Neural progenitor cell (in vitro differentiated cells): ENCODE results near the gene DNAJC1. TPM values are rescaled to one million over a fixed set of nuclear protein-coding genes. Genes with fewer than 3 reads are reported as not detected.

Experiments
- DNase-seq: peaks from one replicate; pipeline ENCODE4 v3.0.0-alpha.2; 2016; ENCODE audit warnings: low spot score
- H2AFZ ChIP-seq: fragments of 200-600 bp; sonication (generic); replicated peaks from 2 replicates; pipeline ENCODE4 v1.6.1; 2016; ENCODE audit warnings: antibody characterized with exemption
- H3F3A ChIP-seq: fragments of 200-600 bp; sonication (generic); 2 replicates; pipeline ENCODE4 v1.6.1; 2016; ENCODE audit warnings: antibody characterized with exemption, low read depth
- H3K27ac ChIP-seq: fragments of 200-600 bp; sonication (generic); 2 replicates; pipeline ENCODE4 v1.5.1; 2016; ENCODE audit warnings: mild to moderate bottlenecking
- H3K27me3 ChIP-seq: fragments of 200-600 bp; sonication (generic); 2 replicates; pipeline ENCODE4 v1.6.1; 2016; ENCODE audit warnings: mild to moderate bottlenecking, moderate library complexity
- H3K36me3 ChIP-seq: fragments of 200-600 bp; sonication (generic); 2 replicates; pipeline ENCODE4 v1.5.1; 2016
- H3K4me1 ChIP-seq: fragments of 200-600 bp; sonication (generic); 2 replicates; pipeline ENCODE4 v1.6.1; 2016; ENCODE audit warnings: mixed run types
- H3K4me2 ChIP-seq: fragments of 200-600 bp; sonication (generic); 2 replicates; pipeline ENCODE4 v1.6.1; 2016
- H3K4me3 ChIP-seq: fragments of 200-600 bp; sonication (generic); 2 replicates; pipeline ENCODE4 v1.5.1; 2016
- H3K79me2 ChIP-seq: fragments of 200-600 bp; sonication (generic); 2 replicates; pipeline ENCODE4 v1.6.1; 2016; ENCODE audit warnings: low read depth
- H3K9ac ChIP-seq: fragments of 200-600 bp; sonication (generic); 2 replicates; pipeline ENCODE4 v1.6.1; 2016
- H3K9me3 ChIP-seq: fragments of 200-600 bp; sonication (generic); 2 replicates; pipeline ENCODE4 v1.5.1; 2016; ENCODE audit warnings: low read depth
- H4K20me1 ChIP-seq: fragments of 200-600 bp; sonication (generic); 2 replicates; pipeline ENCODE4 v1.6.1; 2016; ENCODE audit warnings: low read depth
- H3K27ac Mint-ChIP-seq: 3 replicates; pipeline ENCODE4 v1.8.0; 2021; ENCODE audit warnings: mixed read lengths
- H3K27me3 Mint-ChIP-seq: 2 replicates; pipeline ENCODE4 v1.8.0; 2022; ENCODE audit warnings: low read depth, mild to moderate bottlenecking, inconsistent platforms, moderate library complexity, mixed read lengths; ENCODE audit not compliant: insufficient read depth
- H3K36me3 Mint-ChIP-seq: 3 replicates; pipeline ENCODE4 v1.8.0; 2021; ENCODE audit warnings: mixed read lengths
- H3K4me1 Mint-ChIP-seq: 3 replicates; pipeline ENCODE4 v1.8.0; 2021; ENCODE audit warnings: mixed read lengths
- H3K4me3 Mint-ChIP-seq: 3 replicates; pipeline ENCODE4 v1.8.0; 2021; ENCODE audit warnings: mild to moderate bottlenecking, moderate library complexity, mixed read lengths
- H3K9me3 Mint-ChIP-seq: 3 replicates; pipeline ENCODE4 v1.8.0; 2020; ENCODE audit warnings: mixed read lengths
- CTCF ChIP-seq: fragments of 200-600 bp; sonication (generic); IDR thresholded peaks from 2 replicates; pipeline ENCODE4 v1.5.1; 2017; ENCODE audit warnings: antibody characterized with exemption, mild to moderate bottlenecking
- EZH2 ChIP-seq: fragments of 200-600 bp; sonication (generic); IDR thresholded peaks from 2 replicates; pipeline ENCODE4 v1.6.1; 2017; ENCODE audit warnings: antibody characterized with exemption, mild to moderate bottlenecking, moderate library complexity
- EZH2phosphoT487 ChIP-seq: fragments of 200-600 bp; sonication (generic); IDR thresholded peaks from 2 replicates; pipeline ENCODE4 v1.6.1; 2017; ENCODE audit warnings: antibody characterized with exemption
- total RNA-seq: library from RNA; depleted of rRNA; stranded (reverse); fragments of >200 nt; gene quantifications from 2 replicates; pipeline ENCODE4 v1.2.3, GENCODE V29; 2015; ENCODE audit warnings: low replicate concordance

Gene DNAJC1
- total RNA-seq, 1 donor from 2014 or later: 55.3 TPM

DNA sequence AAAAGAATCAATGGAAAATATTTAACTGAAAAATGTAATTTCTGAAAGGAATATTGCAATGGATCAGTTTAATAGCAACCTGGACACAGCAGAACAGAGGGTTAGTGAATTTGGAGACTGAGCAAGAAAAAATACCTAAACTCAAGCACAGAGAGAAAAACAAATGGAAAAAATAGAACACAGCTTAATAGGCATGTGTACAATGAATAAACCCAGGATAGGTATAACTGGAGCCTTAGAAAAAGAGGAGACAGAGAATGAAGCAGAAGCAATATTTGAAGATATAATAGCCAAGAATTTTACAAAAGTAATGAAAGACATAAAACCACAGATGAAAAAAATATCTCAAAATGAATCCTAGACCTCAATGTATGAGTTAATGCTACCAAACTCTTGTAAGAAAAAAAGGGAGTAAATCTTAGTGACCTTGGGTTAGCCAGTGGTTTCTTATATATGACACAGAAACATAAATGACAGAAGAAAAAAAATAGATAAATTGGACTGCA is 2.9 kb upstream of the DNAJC1 start:
- Mint-ChIP-seq H3K36me3 (no peaks in the 10 kb centered on the region), H3K27ac (no peak overlapping the region), H3K9me3 (peaks cover 12% of the 10 kb centered on the region), H3K27me3 (peaks cover 2% of the 10 kb centered on the region), H3K4me1 (peaks cover 15% of the 10 kb centered on the region), H3K4me3 (no peak overlapping the region)
- Histone ChIP-seq H3K4me1 (peaks cover 12% of the 10 kb centered on the region), H4K20me1 (peaks cover 6% of the 10 kb centered on the region), H3K79me2 (peaks cover 15% of the 10 kb centered on the region), H3K4me3 (no peak overlapping the region), H3K36me3 (no peaks in the 10 kb centered on the region), H3K9ac (no peak overlapping the region), H3K4me2 (no peak overlapping the region), H3K27ac (no peak overlapping the region), H3F3A (peaks cover 10% of the 10 kb centered on the region), H2AFZ (no peak overlapping the region), H3K9me3 (no peaks in the 10 kb centered on the region), H3K27me3 (peaks cover 3% of the 10 kb centered on the region)
- TF ChIP-seq CTCF: no peak
- no peak for TF ChIP-seq EZH2phosphoT487
- no peak for TF ChIP-seq EZH2
- no peak for DNase-seq

DNA sequence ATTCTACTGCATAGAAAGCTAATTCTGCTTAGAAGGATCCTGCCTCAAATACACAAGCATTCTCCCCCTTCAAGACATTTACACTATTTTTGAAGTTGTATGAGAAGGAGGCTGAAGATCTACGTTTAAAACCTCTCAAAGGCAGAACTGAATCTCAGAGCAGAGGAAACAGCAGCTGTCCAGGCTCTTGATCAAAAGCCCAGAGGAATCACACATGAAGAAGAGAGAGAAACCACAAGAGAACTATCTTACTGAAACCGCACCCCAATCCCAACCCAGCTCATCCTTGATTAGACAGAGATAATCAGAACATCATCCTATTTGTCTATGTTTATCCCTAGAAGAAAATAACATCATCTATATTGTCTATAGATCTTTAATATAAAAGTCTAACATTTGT is 2.2 kb upstream of the DNAJC1 start:
- DNase-seq: no peak
- no peak for TF ChIP-seq EZH2phosphoT487
- H3K4me1 ChIP-seq: peaks cover 12% of the 10 kb centered on the region
- peaks cover 3% of the 10 kb centered on the region for H3K27me3 ChIP-seq
- no peak overlapping the region for H3K4me2 ChIP-seq
- no peaks in the 10 kb centered on the region for H3K9me3 ChIP-seq
- H3K79me2 ChIP-seq: peaks cover 20% of the 10 kb centered on the region
- H3K27ac ChIP-seq: no peak overlapping the region
- no peaks in the 10 kb centered on the region for H3K36me3 ChIP-seq
- no peak overlapping the region for H3K4me3 ChIP-seq
- H3K9ac ChIP-seq: no peak overlapping the region
- peaks cover 6% of the 10 kb centered on the region for H4K20me1 ChIP-seq
- H3K36me3 Mint-ChIP-seq: no peaks in the 10 kb centered on the region
- H3K27me3 Mint-ChIP-seq: peaks cover 2% of the 10 kb centered on the region
- H3K9me3 Mint-ChIP-seq: peaks cover 12% of the 10 kb centered on the region
- peaks cover 21% of the 10 kb centered on the region for H3K4me1 Mint-ChIP-seq
- H3K27ac Mint-ChIP-seq: no peak overlapping the region
- H2AFZ ChIP-seq: no peak overlapping the region
- no peak overlapping the region for H3K4me3 Mint-ChIP-seq
- peaks cover 10% of the 10 kb centered on the region for H3F3A ChIP-seq

DNA sequence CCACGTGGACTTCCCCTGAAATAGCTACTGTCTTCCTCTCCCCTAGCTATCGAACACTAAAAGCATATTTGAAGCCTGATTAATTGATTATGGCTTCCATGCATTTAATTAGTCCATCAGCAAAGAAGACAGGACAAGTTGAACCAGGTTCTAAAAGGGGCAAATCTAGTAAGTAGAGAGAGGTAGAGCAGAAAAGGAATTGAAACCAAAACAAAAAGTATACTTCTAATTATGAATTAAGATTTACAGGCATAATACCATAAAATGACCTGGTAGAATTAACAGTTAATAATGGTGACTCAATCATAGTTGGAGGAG is 393 bp upstream of the DNAJC1 start:
- H3K9ac ChIP-seq: no peak overlapping the region
- H3K4me3 ChIP-seq: peak overlapping the region; percentile 88
- H3K36me3 ChIP-seq: no peaks in the 10 kb centered on the region
- Mint-ChIP-seq H3K9me3 (peaks cover 15% of the 10 kb centered on the region), H3K4me1 (peaks cover 27% of the 10 kb centered on the region), H3K4me3 (peak overlapping the region; percentile 82), H3K36me3 (peaks cover 11% of the 10 kb centered on the region), H3K27me3 (peaks cover 6% of the 10 kb centered on the region), H3K27ac (no peak overlapping the region)
- H4K20me1 ChIP-seq: peaks cover 6% of the 10 kb centered on the region
- peak overlapping the region; percentile 90 for H3K4me2 ChIP-seq
- H3F3A ChIP-seq: peaks cover 10% of the 10 kb centered on the region
- peaks cover 12% of the 10 kb centered on the region for H3K4me1 ChIP-seq
- H2AFZ ChIP-seq: peak overlapping the region; percentile 69
- peak; percentile 9 for TF ChIP-seq EZH2
- no peak for TF ChIP-seq CTCF
- TF ChIP-seq EZH2phosphoT487: no peak
- H3K27me3 ChIP-seq: peaks cover 3% of the 10 kb centered on the region
- H3K9me3 ChIP-seq: no peaks in the 10 kb centered on the region
- no peak for DNase-seq
- H3K27ac ChIP-seq: no peak overlapping the region
- H3K79me2 ChIP-seq: peaks cover 28% of the 10 kb centered on the region

GRCh38 chr10:22002591-22003176 is 846 bp downstream of the DNAJC1 start:
- peak; percentile 10 for DNase-seq
- H3K27ac ChIP-seq: peak overlapping the region; percentile 83
- TF ChIP-seq CTCF (no peak), EZH2 (no peak), EZH2phosphoT487 (no peak)
- H3K4me1 ChIP-seq: peaks cover 12% of the 10 kb centered on the region
- no peaks in the 10 kb centered on the region for H3K9me3 ChIP-seq
- Mint-ChIP-seq H3K27me3 (peaks cover 6% of the 10 kb centered on the region), H3K27ac (peak overlapping the region; percentile 5), H3K36me3 (peaks cover 13% of the 10 kb centered on the region), H3K4me1 (peaks cover 27% of the 10 kb centered on the region), H3K4me3 (peak overlapping the region; percentile 92), H3K9me3 (peaks cover 15% of the 10 kb centered on the region)
- H3K79me2 ChIP-seq: peaks cover 28% of the 10 kb centered on the region
- peak overlapping the region; percentile 88 for H3K4me3 ChIP-seq
- peak overlapping the region; percentile 36 for H3K9ac ChIP-seq
- H3K36me3 ChIP-seq: no peaks in the 10 kb centered on the region
- peaks cover 3% of the 10 kb centered on the region for H3K27me3 ChIP-seq
- peak overlapping the region; percentile 90 for H3K4me2 ChIP-seq
- peaks cover 10% of the 10 kb centered on the region for H3F3A ChIP-seq
- H4K20me1 ChIP-seq: peaks cover 6% of the 10 kb centered on the region
- peak overlapping the region; percentile 75 for H2AFZ ChIP-seq
